ENCODE results near the gene GABRR3.

DNA sequence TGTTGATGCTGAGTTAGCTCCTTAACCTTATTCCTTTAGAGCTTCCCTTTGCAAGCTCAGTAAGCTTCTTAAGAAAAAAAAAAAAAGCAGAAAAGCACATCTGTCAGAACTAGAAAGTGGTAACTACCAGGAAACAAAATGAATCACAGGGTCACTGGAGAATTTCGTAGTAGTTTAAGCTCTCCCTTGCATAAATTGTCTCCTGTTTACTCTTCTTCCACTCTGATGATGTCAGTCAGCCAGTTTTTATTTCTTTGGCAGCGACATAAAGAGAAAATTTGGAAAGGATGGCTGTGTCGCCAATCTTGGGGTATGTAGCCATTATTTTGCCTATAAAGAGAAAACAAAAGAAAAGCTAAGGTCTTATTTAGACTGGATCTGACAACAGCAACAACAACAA, 3.2 kb upstream of the GABRR3 start:
- TF ChIP-seq, protein P1, sequence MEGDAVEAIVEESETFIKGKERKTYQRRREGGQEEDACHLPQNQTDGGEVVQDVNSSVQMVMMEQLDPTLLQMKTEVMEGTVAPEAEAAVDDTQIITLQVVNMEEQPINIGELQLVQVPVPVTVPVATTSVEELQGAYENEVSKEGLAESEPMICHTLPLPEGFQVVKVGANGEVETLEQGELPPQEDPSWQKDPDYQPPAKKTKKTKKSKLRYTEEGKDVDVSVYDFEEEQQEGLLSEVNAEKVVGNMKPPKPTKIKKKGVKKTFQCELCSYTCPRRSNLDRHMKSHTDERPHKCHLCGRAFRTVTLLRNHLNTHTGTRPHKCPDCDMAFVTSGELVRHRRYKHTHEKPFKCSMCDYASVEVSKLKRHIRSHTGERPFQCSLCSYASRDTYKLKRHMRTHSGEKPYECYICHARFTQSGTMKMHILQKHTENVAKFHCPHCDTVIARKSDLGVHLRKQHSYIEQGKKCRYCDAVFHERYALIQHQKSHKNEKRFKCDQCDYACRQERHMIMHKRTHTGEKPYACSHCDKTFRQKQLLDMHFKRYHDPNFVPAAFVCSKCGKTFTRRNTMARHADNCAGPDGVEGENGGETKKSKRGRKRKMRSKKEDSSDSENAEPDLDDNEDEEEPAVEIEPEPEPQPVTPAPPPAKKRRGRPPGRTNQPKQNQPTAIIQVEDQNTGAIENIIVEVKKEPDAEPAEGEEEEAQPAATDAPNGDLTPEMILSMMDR (conservative IDR thresholded peaks at IDR 0.05 in 1 of 2, IDR thresholded peaks at IDR 0.05 in 1 of 2; ENCODE audit: low read depth in 1 of 2, low read length in 2 of 2) = no peak
- TF ChIP-seq EZH2 (IDR thresholded peaks at IDR 0.05; ENCODE audit: low read length, missing control alignments) = no peak
